K562 (cell line): ENCODE measurements around the gene HYI. TPM values are rescaled to one million over a fixed set of nuclear protein-coding genes. Genes with fewer than 3 reads are reported as not detected.

ENCODE experiments used
- ATAC-seq: fragments of 200-7000 bp; cut with Tn5 transposase; 3 replicates; pipeline ENCODE4 v1.9.1; 2020; ENCODE audit warnings: moderate library complexity
- BruUV-seq: library from RNA; stranded (reverse); fragments of 400-500 nt; replicated peaks from 2 replicates; lab custom pipeline; 2021; lab: Mats Ljungman, UMichigan
- CTCF ChIA-PET: fragments of 300-600 bp; formaldehyde crosslinking; extraction: SDS; loops from one replicate; lab custom pipeline; 2021; ENCODE audit warnings: low intra/inter-chr PET ratio; lab: Yijun Ruan, JAX
- POLR2A ChIA-PET: fragments of 300-600, 350-650 bp; sonication (Branson Sonifier 250); formaldehyde crosslinking; extraction: SDS; loops from one replicate; lab custom pipeline; 2021; ENCODE audit warnings: antibody characterized with exemption, inconsistent platforms; lab: Yijun Ruan, JAX
- DNase-seq, 4 experiments: peaks; one replicate each; pipeline versions ENCODE4 v3.0.0 to v3.0.0-alpha.2; 2011 to 2018; ENCODE audit warnings: low spot score in 3 of 4, mixed read lengths in 3 of 4; ENCODE audit errors: extremely low read depth in 1 of 4
- FAIRE-seq: peaks from 2 replicates; lab custom pipeline; 2011; peaks lifted over from hg19 to GRCh38; lab: Jason Lieb, UNC
- H2AFZ ChIP-seq: 2 replicates; pipeline ENCODE4 v1.6.0; 2011; ENCODE audit warnings: low read depth, low read length, control low read depth, inconsistent platforms
- H3K27ac ChIP-seq: fragments of 200-600 bp; 3 replicates; pipeline ENCODE4 v1.8.0; 2011; ENCODE audit warnings: low read depth, mild to moderate bottlenecking, control low read depth, inconsistent platforms, low read length, moderate library complexity, mixed read lengths; ENCODE audit errors: extremely low read depth
- H3K27me3 ChIP-seq, 2 experiments: fragments of 300-600 bp in 1 of 2; 2 replicates in 1 of 2; 3 replicates in 1 of 2; pipeline versions ENCODE4 v1.6.0 to v1.8.0; 2011; ENCODE audit warnings: inconsistent platforms in 2 of 2, low read length in 2 of 2, mild to moderate bottlenecking in 1 of 2, mixed read lengths in 1 of 2, moderate library complexity in 1 of 2; ENCODE audit not compliant: control insufficient read depth in 2 of 2, insufficient read depth in 2 of 2
- H3K36me3 ChIP-seq: fragments of 300-600 bp; 3 replicates; pipeline ENCODE4 v1.8.0; 2011; ENCODE audit warnings: mild to moderate bottlenecking, low read length, inconsistent platforms; ENCODE audit not compliant: control insufficient read depth, insufficient read depth
- H3K4me1 ChIP-seq, 2 experiments: fragments of 200-600 bp in 1 of 2; replicated peaks in 1 of 2; 2 replicates in 1 of 2; 3 replicates in 1 of 2; pipeline versions ENCODE4 v1.5.1 to v1.8.0; 2011; ENCODE audit warnings: inconsistent platforms in 2 of 2, low read length in 2 of 2, mild to moderate bottlenecking in 1 of 2, mixed read lengths in 1 of 2, moderate library complexity in 1 of 2; ENCODE audit not compliant: control insufficient read depth in 2 of 2, insufficient read depth in 2 of 2
- H3K4me2 ChIP-seq: 2 replicates; pipeline ENCODE4 v1.6.1; 2011; ENCODE audit warnings: low read length, control low read depth, inconsistent platforms, mixed read lengths; ENCODE audit not compliant: insufficient read depth
- H3K4me3 ChIP-seq: fragments of 200-600 bp; sonication (generic), shearing (Covaris generic); 2 replicates; pipeline ENCODE4 v1.5.1; 2016; ENCODE audit warnings: control low read depth, inconsistent platforms
- H3K79me2 ChIP-seq: fragments of 200-600 bp; 3 replicates; pipeline ENCODE4 v1.8.0; 2011; ENCODE audit warnings: low read length, inconsistent platforms; ENCODE audit not compliant: control insufficient read depth, insufficient read depth
- H3K9ac ChIP-seq, 2 experiments: 2 replicates each; pipeline versions ENCODE4 v1.6.0 to v1.6.1; 2011; ENCODE audit warnings: low read depth in 2 of 2, low read length in 2 of 2, control low read depth in 1 of 2, inconsistent platforms in 1 of 2, mild to moderate bottlenecking in 1 of 2, mixed read lengths in 1 of 2; ENCODE audit not compliant: insufficient read depth in 1 of 2
- H3K9me1 ChIP-seq: one replicate; pipeline ENCODE4 v1.6.0; 2011; ENCODE audit warnings: inconsistent platforms, mild to moderate bottlenecking, low read length, moderate library complexity; ENCODE audit not compliant: control insufficient read depth, insufficient read depth
- H3K9me3 ChIP-seq: replicated peaks from 2 replicates; pipeline ENCODE4 v1.5.1; 2011; ENCODE audit warnings: low read depth, low read length, inconsistent platforms; ENCODE audit not compliant: control insufficient read depth, insufficient read depth
- H4K20me1 ChIP-seq: replicated peaks from 2 replicates; pipeline ENCODE4 v1.6.1; 2011; ENCODE audit warnings: low read length, inconsistent platforms, mixed read lengths; ENCODE audit not compliant: control insufficient read depth, insufficient read depth
- BCL6 ChIP-seq: fragments of 250-450 bp; sonication (Bioruptor Pico); IDR thresholded peaks from 2 replicates; pipeline ENCODE4 v1.4.0; 2020
- FOXK2 ChIP-seq, 2 experiments: fragments of 450-650 bp; IDR thresholded peaks in 1 of 2; conservative IDR thresholded peaks in 1 of 2; 2 replicates each; pipeline ENCODE4 v1.6.1; 2016; ENCODE audit warnings: low read depth in 2 of 2, mild to moderate bottlenecking in 1 of 2
- GABPB2 ChIP-seq: fragments of 250-450 bp; sonication (Bioruptor Pico); conservative IDR thresholded peaks from 2 replicates; pipeline ENCODE4 v1.5.1; 2021; ENCODE audit warnings: mild to moderate bottlenecking
- HES1 ChIP-seq: fragments of 450-650 bp; IDR thresholded peaks from 2 replicates; pipeline ENCODE4 v1.6.1; 2016; ENCODE audit warnings: low read depth, mild to moderate bottlenecking, moderate library complexity
- HLTF ChIP-seq: fragments of 450-650 bp; IDR thresholded peaks from 2 replicates; pipeline ENCODE4 v1.6.1; 2016
- HMGN3 ChIP-seq: IDR thresholded peaks from 2 replicates; pipeline ENCODE4 v1.6.1; 2011; ENCODE audit warnings: borderline replicate concordance, low read depth, mild to moderate bottlenecking, mixed read lengths, low read length; ENCODE audit not compliant: insufficient read length; ENCODE audit errors: extremely low read depth
- LCOR ChIP-seq: sonication (generic); formaldehyde crosslinking; IDR thresholded peaks from 2 replicates; pipeline ENCODE4 v1.8.0; 2022; ENCODE audit warnings: mild to moderate bottlenecking, missing genetic modification reagents
- PHF21A ChIP-seq: fragments of 450-650 bp; IDR thresholded peaks from 2 replicates; pipeline ENCODE4 v1.6.1; 2017; ENCODE audit warnings: low read depth, borderline replicate concordance
- RB1 ChIP-seq: fragments of 450-650 bp; IDR thresholded peaks from 2 replicates; pipeline ENCODE4 v1.6.1; 2017; ENCODE audit warnings: low read depth, mild to moderate bottlenecking
- SIN3A ChIP-seq, 2 experiments: fragments of 150-350 bp in 1 of 2; IDR thresholded peaks; 2 replicates each; pipeline ENCODE4 v1.6.1; 2011 to 2016; ENCODE audit warnings: borderline replicate concordance in 2 of 2, low read depth in 2 of 2, low read length in 2 of 2, mild to moderate bottlenecking in 2 of 2, moderate library complexity in 2 of 2; ENCODE audit not compliant: control insufficient read depth in 1 of 2
- ZNF143 ChIP-seq: sonication (generic); formaldehyde crosslinking; IDR thresholded peaks from 2 replicates; pipeline ENCODE4 v1.9.0; 2022; ENCODE audit warnings: mild to moderate bottlenecking, missing genetic modification reagents
- ZNF318 ChIP-seq, 2 experiments: fragments of 450-650 bp; IDR thresholded peaks; 2 replicates each; pipeline ENCODE4 v1.6.1; 2016; ENCODE audit warnings: mild to moderate bottlenecking in 2 of 2, borderline replicate concordance in 1 of 2, low read depth in 1 of 2, moderate library complexity in 1 of 2
- ZNF507 ChIP-seq: conservative IDR thresholded peaks from 2 replicates; pipeline ENCODE4 v1.6.1; 2017; ENCODE audit warnings: missing genetic modification characterization, missing compliant biosample characterization
- WGBS: fragments of 100-300 bp; shearing (Covaris generic); methylation state at CpG from one replicate; pipeline ENCODE4 v1.1.6; 2016; ENCODE audit warnings: low coverage, mixed read lengths; ENCODE audit not compliant: insufficient coverage; ENCODE audit errors: missing lambda C conversion rate; 5-methylcytosine and 5-hydroxymethylcytosine counted together
- in situ Hi-C: fragments of 300-500 bp; cut with MboI; formaldehyde crosslinking; loops from 4 replicates; pipeline ENCODE4 v1.15.0; 2018; ENCODE audit warnings: inconsistent platforms, mixed read lengths
- intact Hi-C: fragments of 100-400 bp; cut with micrococcal nuclease; formaldehyde crosslinking; loops from 2 replicates; pipeline ENCODE4 v1.14.2; 2022
- polyA plus RNA-seq, 8 experiments: library from polyadenylated mRNA; depleted of rRNA in 4 of 8; stranded (reverse) in 5 of 8; unstranded in 3 of 8; fragments of >200 nt; fragmentation: Nextera tagmentation in 2 of 8; fragmentation: Illumina TruSeq in 1 of 8; extraction: Ambion mirVana in 2 of 8; extraction: Trizol in 1 of 8; gene quantifications; 2 replicates each; pipeline versions ENCODE4 v1.2.1 to v1.2.3, GENCODE V29; 2011 to 2014; ENCODE audit warnings: inconsistent platforms in 1 of 8, missing spikeins in 1 of 8
- total RNA-seq, 7 experiments: library from RNA; depleted of rRNA in 6 of 7; stranded (reverse); fragments of >200 nt in 6 of 7; fragmentation: Illumina TruSeq in 2 of 7; extraction: Trizol in 2 of 7; gene quantifications; 2 replicates each; pipeline versions ENCODE4 v1.2.1 to v1.2.3, GENCODE V29; 2011 to 2021; ENCODE audit warnings: low replicate concordance in 1 of 7

HYI gene
- total and polyA plus RNA-seq, 9 of the 15 experiments (the other 6 are each of a cell fraction or from before 2014, with no cell fraction given): 0.04 to 4.1 (median 1.4) TPM; not detected in 1

- no CpG with 5 or more reads among the region's 1 CpG for WGBS
- Histone ChIP-seq H3K9me1 (no peaks in the 10 kb centered on the region), H3K27ac (no peak overlapping the region), H3K79me2 (no peaks in the 10 kb centered on the region), H3K4me1 (peaks cover 0 to 4% of the 10 kb centered on the region in 2 experiments; a peak in 1 of 5 replicates), H3K4me2 (no peak overlapping the region), H3K27me3 (peaks cover 0 to 13% of the 10 kb centered on the region in 2 experiments; a peak in 1 of 5 replicates), H3K4me3 (no peak overlapping the region), H3K9me3 (peaks cover 7% of the 10 kb centered on the region), H2AFZ (no peak overlapping the region), H3K9ac (no peak overlapping the region), H3K36me3 (no peaks in the 10 kb centered on the region), H4K20me1 (no peaks in the 10 kb centered on the region)
- no peak for FAIRE-seq
- in situ Hi-C loops: no loop called here
- no TSS peak for BruUV-seq
- no peak for ATAC-seq
- intact Hi-C loops: no loop called here
- POLR2A ChIA-PET: no interaction called here
- DNase-seq: no peak
- CTCF ChIA-PET: no interaction called here
- no peak for TF ChIP-seq HMGN3
- TF ChIP-seq ZNF318 (IDR thresholded peaks at IDR 0.05; ENCODE audit: borderline replicate concordance in 1 of 2, low read depth in 1 of 2): no peak
- no peak for TF ChIP-seq BCL6 (CRISPR knock-in tag)
- TF ChIP-seq ZNF143: no peak
- no peak for TF ChIP-seq HES1
- no peak for TF ChIP-seq FOXK2 (conservative IDR thresholded peaks at IDR 0.05 in 1 of 2, IDR thresholded peaks at IDR 0.05 in 1 of 2; ENCODE audit: low read depth in 2 of 2)
- TF ChIP-seq HLTF: no peak
- no peak for TF ChIP-seq ZNF507 (tag)
- no peak for TF ChIP-seq LCOR (CRISPR knock-in tag)
- TF ChIP-seq SIN3A (IDR thresholded peaks at IDR 0.05; ENCODE audit: borderline replicate concordance in 2 of 2, control insufficient read depth in 1 of 2, low read depth in 2 of 2, low read length in 2 of 2): no peak
- TF ChIP-seq RB1: no peak
- TF ChIP-seq GABPB2 (CRISPR knock-in tag): no peak
- no peak for TF ChIP-seq PHF21A
These were observed 37.3 kb upstream of the HYI start for GRCh38 chr1:43491061-43491460.
